ENCODE results near the gene MOV10L1.

GRCh38 chr22:50134481-50134880, 44.7 kb downstream of the MOV10L1 start:
- TF ChIP-seq, protein P1, sequence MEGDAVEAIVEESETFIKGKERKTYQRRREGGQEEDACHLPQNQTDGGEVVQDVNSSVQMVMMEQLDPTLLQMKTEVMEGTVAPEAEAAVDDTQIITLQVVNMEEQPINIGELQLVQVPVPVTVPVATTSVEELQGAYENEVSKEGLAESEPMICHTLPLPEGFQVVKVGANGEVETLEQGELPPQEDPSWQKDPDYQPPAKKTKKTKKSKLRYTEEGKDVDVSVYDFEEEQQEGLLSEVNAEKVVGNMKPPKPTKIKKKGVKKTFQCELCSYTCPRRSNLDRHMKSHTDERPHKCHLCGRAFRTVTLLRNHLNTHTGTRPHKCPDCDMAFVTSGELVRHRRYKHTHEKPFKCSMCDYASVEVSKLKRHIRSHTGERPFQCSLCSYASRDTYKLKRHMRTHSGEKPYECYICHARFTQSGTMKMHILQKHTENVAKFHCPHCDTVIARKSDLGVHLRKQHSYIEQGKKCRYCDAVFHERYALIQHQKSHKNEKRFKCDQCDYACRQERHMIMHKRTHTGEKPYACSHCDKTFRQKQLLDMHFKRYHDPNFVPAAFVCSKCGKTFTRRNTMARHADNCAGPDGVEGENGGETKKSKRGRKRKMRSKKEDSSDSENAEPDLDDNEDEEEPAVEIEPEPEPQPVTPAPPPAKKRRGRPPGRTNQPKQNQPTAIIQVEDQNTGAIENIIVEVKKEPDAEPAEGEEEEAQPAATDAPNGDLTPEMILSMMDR (IDR thresholded peaks at IDR 0.05): no peak
- no peak for TF ChIP-seq POLR2A (IDR thresholded peaks at IDR 0.05)
